GM12878 (cell line): ENCODE results near the gene MIXL1.

Experiments
- ATF2 ChIP-seq: IDR thresholded peaks from 2 replicates; pipeline ENCODE4 v1.6.1; 2012; ENCODE audit warnings: low read length, inconsistent platforms
- CEBPB ChIP-seq, 2 experiments: fragments of 150-350 bp in 1 of 2; IDR thresholded peaks; 2 replicates each; pipeline ENCODE4 v1.6.1; 2012 to 2014; ENCODE audit warnings: low read depth in 2 of 2, low read length in 2 of 2, borderline replicate concordance in 1 of 2, inconsistent platforms in 1 of 2
- CTCF ChIP-seq, 3 experiments: IDR thresholded peaks in 2 of 3; conservative IDR thresholded peaks in 1 of 3; 2 replicates each; pipeline ENCODE4 v1.5.1; 2011; ENCODE audit warnings: low read depth in 3 of 3, low read length in 3 of 3, mild to moderate bottlenecking in 3 of 3, control low read depth in 2 of 3, moderate library complexity in 2 of 3, inconsistent platforms in 1 of 3, mixed read lengths in 1 of 3; ENCODE audit not compliant: control insufficient read depth in 2 of 3, insufficient read depth in 1 of 3; ENCODE audit errors: extremely low read depth in 1 of 3
- ETV6 ChIP-seq, 2 experiments: fragments of 450-650 bp in 1 of 2; IDR thresholded peaks in 1 of 2; conservative IDR thresholded peaks in 1 of 2; 2 replicates each; pipeline ENCODE4 v1.6.1; 2014; ENCODE audit warnings: antibody characterized with exemption in 1 of 2, borderline replicate concordance in 1 of 2, low read depth in 1 of 2, mild to moderate bottlenecking in 1 of 2, moderate library complexity in 1 of 2
- EZH2 ChIP-seq: IDR thresholded peaks from 2 replicates; pipeline ENCODE4 v1.6.1; 2012; ENCODE audit warnings: low read depth, mild to moderate bottlenecking, control low read depth, inconsistent platforms, low read length, borderline replicate concordance; ENCODE audit not compliant: control insufficient read depth
- MAX ChIP-seq: IDR thresholded peaks from 2 replicates; pipeline ENCODE4 v1.6.1; 2012; ENCODE audit warnings: low read depth, low read length, improper control_type of control experiment
- NR2C2 ChIP-seq: IDR thresholded peaks from 2 replicates; pipeline ENCODE4 v1.6.1; 2011; ENCODE audit warnings: borderline replicate concordance, low read depth; ENCODE audit not compliant: control insufficient read depth, insufficient read length
- SIN3A ChIP-seq: IDR thresholded peaks from 2 replicates; pipeline ENCODE4 v1.6.1; 2012; ENCODE audit warnings: low read depth, low read length, improper control_type of control experiment

DNA sequence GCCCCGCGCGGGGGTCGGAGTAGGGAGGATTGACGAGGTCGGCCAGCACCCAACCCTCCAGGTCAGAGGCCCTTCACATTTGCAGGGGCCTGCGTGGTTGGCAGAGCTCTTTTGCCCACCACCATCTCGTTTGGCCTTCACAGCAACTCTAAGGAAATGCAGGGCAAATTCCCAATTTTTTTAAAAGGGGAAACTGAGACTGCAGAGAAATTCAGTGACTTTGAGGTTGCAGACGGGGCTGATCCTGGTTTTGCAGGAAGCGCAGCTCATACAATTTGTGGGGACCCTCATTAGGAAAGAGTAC, 36.5 kb upstream of the MIXL1 start:
- TF ChIP-seq EZH2 (no peak), SIN3A (no peak), MAX (no peak), CEBPB (IDR thresholded peaks at IDR 0.05; ENCODE audit: borderline replicate concordance in 1 of 2, low read depth in 2 of 2, low read length in 2 of 2) (no peak), ETV6 (conservative IDR thresholded peaks at IDR 0.05 in 1 of 2, IDR thresholded peaks at IDR 0.05 in 1 of 2; ENCODE audit: borderline replicate concordance in 1 of 2, low read depth in 1 of 2) (no peak), ATF2 (no peak), CTCF (IDR thresholded peaks at IDR 0.05 in 2 of 3, conservative IDR thresholded peaks at IDR 0.05 in 1 of 3; ENCODE audit: control insufficient read depth in 2 of 3, extremely low read depth in 1 of 3, insufficient read depth in 1 of 3, low read depth in 3 of 3, low read length in 3 of 3) (no peak), NR2C2 (no peak)
